Hematopoietic multipotent progenitor cell treated with erythropoietin and hydrocortisone succinate and interleukin-3 and kit ligand, for 15 days (in vitro differentiated cells): ENCODE results near the gene BRIX1.
"Not testable (repeated sequence)": the region's sequence is repeated elsewhere in the genome, so short reads cannot be mapped to it uniquely, and the experiment has no call there.

Experiments used
- DNase-seq: peaks from one replicate; pipeline ENCODE4 v3.0.0-alpha.2; 2015; ENCODE audit warnings: low spot score

BRIX1 gene

GRCh38 chr5:34967540-34967939 lies 52.0 kb downstream of the BRIX1 start:
- DNase-seq = no peak

- DNase-seq = no peak
These were observed 52.7 kb downstream of the BRIX1 start for GRCh38 chr5:34968258-34968657.

GRCh38 chr5:34970552-34970951 lies 55.0 kb downstream of the BRIX1 start:
- no peak for DNase-seq

GRCh38 chr5:34971655-34972054 lies 56.1 kb downstream of the BRIX1 start:
- not testable (repeated sequence) for DNase-seq
